ENCODE results near the gene NTRK2. TPM values are rescaled to one million over a fixed set of nuclear protein-coding genes. Genes with fewer than 3 reads are reported as not detected.

Gene NTRK2
- total and polyA plus RNA-seq, 2 experiments from 2014 or later = 0.03 TPM; not detected in 1

DNA sequence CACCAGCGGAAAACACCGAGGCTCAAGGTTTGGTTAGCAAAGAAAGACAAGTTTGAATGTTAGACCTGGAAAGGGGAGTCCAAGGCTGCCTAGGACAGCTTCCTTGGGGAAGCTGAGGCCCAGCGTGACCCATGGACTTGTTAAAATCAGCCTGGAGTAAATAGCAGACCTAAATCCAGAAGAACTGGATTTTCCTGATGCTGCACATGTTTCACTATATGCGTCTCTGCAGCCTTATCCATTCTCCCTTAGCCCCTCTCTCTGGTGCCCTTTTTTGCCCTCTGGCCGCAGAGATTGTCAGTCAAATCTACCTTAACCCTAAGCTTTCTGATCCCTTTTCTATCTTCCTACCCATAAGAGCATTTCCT lies 119.9 kb downstream of the NTRK2 start (continued):
- TF ChIP-seq, protein P1, sequence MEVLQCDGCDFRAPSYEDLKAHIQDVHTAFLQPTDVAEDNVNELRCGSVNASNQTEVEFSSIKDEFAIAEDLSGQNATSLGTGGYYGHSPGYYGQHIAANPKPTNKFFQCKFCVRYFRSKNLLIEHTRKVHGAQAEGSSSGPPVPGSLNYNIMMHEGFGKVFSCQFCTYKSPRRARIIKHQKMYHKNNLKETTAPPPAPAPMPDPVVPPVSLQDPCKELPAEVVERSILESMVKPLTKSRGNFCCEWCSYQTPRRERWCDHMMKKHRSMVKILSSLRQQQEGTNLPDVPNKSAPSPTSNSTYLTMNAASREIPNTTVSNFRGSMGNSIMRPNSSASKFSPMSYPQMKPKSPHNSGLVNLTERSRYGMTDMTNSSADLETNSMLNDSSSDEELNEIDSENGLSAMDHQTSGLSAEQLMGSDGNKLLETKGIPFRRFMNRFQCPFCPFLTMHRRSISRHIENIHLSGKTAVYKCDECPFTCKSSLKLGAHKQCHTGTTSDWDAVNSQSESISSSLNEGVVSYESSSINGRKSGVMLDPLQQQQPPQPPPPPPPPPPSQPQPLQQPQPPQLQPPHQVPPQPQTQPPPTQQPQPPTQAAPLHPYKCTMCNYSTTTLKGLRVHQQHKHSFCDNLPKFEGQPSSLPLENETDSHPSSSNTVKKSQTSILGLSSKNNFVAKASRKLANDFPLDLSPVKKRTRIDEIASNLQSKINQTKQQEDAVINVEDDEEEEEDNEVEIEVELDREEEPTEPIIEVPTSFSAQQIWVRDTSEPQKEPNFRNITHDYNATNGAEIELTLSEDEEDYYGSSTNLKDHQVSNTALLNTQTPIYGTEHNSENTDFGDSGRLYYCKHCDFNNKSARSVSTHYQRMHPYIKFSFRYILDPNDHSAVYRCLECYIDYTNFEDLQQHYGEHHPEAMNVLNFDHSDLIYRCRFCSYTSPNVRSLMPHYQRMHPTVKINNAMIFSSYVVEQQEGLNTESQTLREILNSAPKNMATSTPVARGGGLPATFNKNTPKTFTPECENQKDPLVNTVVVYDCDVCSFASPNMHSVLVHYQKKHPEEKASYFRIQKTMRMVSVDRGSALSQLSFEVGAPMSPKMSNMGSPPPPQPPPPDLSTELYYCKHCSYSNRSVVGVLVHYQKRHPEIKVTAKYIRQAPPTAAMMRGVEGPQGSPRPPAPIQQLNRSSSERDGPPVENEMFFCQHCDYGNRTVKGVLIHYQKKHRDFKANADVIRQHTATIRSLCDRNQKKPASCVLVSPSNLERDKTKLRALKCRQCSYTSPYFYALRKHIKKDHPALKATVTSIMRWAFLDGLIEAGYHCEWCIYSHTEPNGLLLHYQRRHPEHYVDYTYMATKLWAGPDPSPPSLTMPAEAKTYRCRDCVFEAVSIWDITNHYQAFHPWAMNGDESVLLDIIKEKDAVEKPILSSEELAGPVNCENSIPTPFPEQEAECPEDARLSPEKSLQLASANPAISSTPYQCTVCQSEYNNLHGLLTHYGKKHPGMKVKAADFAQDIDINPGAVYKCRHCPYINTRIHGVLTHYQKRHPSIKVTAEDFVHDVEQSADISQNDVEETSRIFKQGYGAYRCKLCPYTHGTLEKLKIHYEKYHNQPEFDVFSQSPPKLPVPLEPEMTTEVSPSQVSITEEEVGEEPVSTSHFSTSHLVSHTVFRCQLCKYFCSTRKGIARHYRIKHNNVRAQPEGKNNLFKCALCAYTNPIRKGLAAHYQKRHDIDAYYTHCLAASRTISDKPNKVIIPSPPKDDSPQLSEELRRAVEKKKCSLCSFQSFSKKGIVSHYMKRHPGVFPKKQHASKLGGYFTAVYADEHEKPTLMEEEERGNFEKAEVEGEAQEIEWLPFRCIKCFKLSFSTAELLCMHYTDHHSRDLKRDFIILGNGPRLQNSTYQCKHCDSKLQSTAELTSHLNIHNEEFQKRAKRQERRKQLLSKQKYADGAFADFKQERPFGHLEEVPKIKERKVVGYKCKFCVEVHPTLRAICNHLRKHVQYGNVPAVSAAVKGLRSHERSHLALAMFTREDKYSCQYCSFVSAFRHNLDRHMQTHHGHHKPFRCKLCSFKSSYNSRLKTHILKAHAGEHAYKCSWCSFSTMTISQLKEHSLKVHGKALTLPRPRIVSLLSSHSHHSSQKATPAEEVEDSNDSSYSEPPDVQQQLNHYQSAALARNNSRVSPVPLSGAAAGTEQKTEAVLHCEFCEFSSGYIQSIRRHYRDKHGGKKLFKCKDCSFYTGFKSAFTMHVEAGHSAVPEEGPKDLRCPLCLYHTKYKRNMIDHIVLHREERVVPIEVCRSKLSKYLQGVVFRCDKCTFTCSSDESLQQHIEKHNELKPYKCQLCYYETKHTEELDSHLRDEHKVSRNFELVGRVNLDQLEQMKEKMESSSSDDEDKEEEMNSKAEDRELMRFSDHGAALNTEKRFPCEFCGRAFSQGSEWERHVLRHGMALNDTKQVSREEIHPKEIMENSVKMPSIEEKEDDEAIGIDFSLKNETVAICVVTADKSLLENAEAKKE (CRISPR knock-in tag; IDR thresholded peaks at IDR 0.05) = no peak
- no peak for TF ChIP-seq STAT1 (IDR thresholded peaks at IDR 0.05; ENCODE audit: unreplicated experiment)
- no peak for TF ChIP-seq NANOG (IDR thresholded peaks at IDR 0.05; ENCODE audit: borderline replicate concordance)
- no peak for TF ChIP-seq POLR2AphosphoS5 (IDR thresholded peaks at IDR 0.05; ENCODE audit: low read depth)
- TF ChIP-seq, protein P2, sequence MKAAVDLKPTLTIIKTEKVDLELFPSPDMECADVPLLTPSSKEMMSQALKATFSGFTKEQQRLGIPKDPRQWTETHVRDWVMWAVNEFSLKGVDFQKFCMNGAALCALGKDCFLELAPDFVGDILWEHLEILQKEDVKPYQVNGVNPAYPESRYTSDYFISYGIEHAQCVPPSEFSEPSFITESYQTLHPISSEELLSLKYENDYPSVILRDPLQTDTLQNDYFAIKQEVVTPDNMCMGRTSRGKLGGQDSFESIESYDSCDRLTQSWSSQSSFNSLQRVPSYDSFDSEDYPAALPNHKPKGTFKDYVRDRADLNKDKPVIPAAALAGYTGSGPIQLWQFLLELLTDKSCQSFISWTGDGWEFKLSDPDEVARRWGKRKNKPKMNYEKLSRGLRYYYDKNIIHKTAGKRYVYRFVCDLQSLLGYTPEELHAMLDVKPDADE (IDR thresholded peaks at IDR 0.05) = no peak
- TF ChIP-seq, protein P3, sequence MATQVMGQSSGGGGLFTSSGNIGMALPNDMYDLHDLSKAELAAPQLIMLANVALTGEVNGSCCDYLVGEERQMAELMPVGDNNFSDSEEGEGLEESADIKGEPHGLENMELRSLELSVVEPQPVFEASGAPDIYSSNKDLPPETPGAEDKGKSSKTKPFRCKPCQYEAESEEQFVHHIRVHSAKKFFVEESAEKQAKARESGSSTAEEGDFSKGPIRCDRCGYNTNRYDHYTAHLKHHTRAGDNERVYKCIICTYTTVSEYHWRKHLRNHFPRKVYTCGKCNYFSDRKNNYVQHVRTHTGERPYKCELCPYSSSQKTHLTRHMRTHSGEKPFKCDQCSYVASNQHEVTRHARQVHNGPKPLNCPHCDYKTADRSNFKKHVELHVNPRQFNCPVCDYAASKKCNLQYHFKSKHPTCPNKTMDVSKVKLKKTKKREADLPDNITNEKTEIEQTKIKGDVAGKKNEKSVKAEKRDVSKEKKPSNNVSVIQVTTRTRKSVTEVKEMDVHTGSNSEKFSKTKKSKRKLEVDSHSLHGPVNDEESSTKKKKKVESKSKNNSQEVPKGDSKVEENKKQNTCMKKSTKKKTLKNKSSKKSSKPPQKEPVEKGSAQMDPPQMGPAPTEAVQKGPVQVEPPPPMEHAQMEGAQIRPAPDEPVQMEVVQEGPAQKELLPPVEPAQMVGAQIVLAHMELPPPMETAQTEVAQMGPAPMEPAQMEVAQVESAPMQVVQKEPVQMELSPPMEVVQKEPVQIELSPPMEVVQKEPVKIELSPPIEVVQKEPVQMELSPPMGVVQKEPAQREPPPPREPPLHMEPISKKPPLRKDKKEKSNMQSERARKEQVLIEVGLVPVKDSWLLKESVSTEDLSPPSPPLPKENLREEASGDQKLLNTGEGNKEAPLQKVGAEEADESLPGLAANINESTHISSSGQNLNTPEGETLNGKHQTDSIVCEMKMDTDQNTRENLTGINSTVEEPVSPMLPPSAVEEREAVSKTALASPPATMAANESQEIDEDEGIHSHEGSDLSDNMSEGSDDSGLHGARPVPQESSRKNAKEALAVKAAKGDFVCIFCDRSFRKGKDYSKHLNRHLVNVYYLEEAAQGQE (IDR thresholded peaks at IDR 0.05; ENCODE audit: unreplicated experiment) = no peak
- no peak for TF ChIP-seq EZH2 (IDR thresholded peaks at IDR 0.05; ENCODE audit: low read depth, unreplicated experiment)
- TF ChIP-seq JUNB (IDR thresholded peaks at IDR 0.05; ENCODE audit: unreplicated experiment) = no peak
- no peak for TF ChIP-seq ZNF114 (CRISPR knock-in tag; IDR thresholded peaks at IDR 0.05)
- no peak for TF ChIP-seq EZH2phosphoT487 (IDR thresholded peaks at IDR 0.05; ENCODE audit: unreplicated experiment)

All from GM23338 (cell line).